GM13977 (cell line): Measurements from ENCODE around the gene CRISPLD2.

Experiments used
- DNase-seq: peaks from one replicate; pipeline ENCODE4 v3.0.0; 2012; ENCODE audit warnings: low spot score
- CTCF ChIP-seq: IDR thresholded peaks from 2 replicates; pipeline ENCODE4 v1.5.1; 2012; ENCODE audit warnings: mild to moderate bottlenecking, control low read depth; ENCODE audit not compliant: insufficient read depth; ENCODE audit errors: extremely low read depth, missing control alignments
- in situ Hi-C: fragments of 300-500 bp; cut with MboI; formaldehyde crosslinking; loops from one replicate; pipeline ENCODE4 v1.12.0; 2022; ENCODE audit warnings: low sequenced_read_pairs, low pct_unique_long_range_greater_than_20kb, mixed read lengths, inconsistent platforms; ENCODE audit not compliant: unreplicated experiment

The CRISPLD2 gene

GRCh38 chr16:84874004-84874435, 54.2 kb downstream of the CRISPLD2 start:
- TF ChIP-seq CTCF = no peak
- DNase-seq = no peak
- in situ Hi-C loops = no loop called here

- TF ChIP-seq CTCF = no peak
- in situ Hi-C loops = no loop called here
Observed at GRCh38 chr16:84874553-84874952, 54.8 kb downstream of the CRISPLD2 start.

GRCh38 chr16:84874983-84875382, 55.2 kb downstream of the CRISPLD2 start:
- no peak for TF ChIP-seq CTCF
- DNase-seq = no peak
- in situ Hi-C loops = no loop called here

More at GRCh38 chr16:84874553-84874952, 54.8 kb downstream of the CRISPLD2 start:
- DNase-seq = no peak

- in situ Hi-C loops = no loop called here
- no peak for DNase-seq
- no peak for TF ChIP-seq CTCF
Observed at GRCh38 chr16:84875846-84876245, 56.1 kb downstream of the CRISPLD2 start.

GRCh38 chr16:84876873-84877606, 57.3 kb downstream of the CRISPLD2 start:
- in situ Hi-C loops = no loop called here
- TF ChIP-seq CTCF = no peak
- no peak for DNase-seq

GRCh38 chr16:84878770-84879169, 59.0 kb downstream of the CRISPLD2 start:
- TF ChIP-seq CTCF = no peak
- in situ Hi-C loops = no loop called here
- no peak for DNase-seq
